Pancreas (tissue), 10 donors: ENCODE data around the gene SERGEF. TPM values are rescaled to one million over a fixed set of nuclear protein-coding genes. Genes with fewer than 3 reads are reported as not detected.
A peak's percentile ranks its signal among the peaks of the same experiment; 100 is the strongest.

ENCODE experiments used
- ATAC-seq, 4 donors: fragments of 200-7000 bp; cut with Tn5 transposase; one replicate each; pipeline versions ENCODE4 v1.8.0 to v1.9.1; 2020; ENCODE audit warnings: mild to moderate bottlenecking in 4 of 4, moderate library complexity in 4 of 4
- DNase-seq, 6 donors: peaks; one replicate each; pipeline ENCODE4 v3.0.0-alpha.2; 2020
- FAIRE-seq: peaks from 2 replicates; lab custom pipeline; 2012; peaks lifted over from hg19 to GRCh38; lab: Jason Lieb, UNC
- H3K27ac ChIP-seq, 4 donors: fragments of 200-600 bp; sonication (generic); 1 replicate in 3 of 4; 2 replicates in 1 of 4; pipeline versions ENCODE4 v1.5.0 to v1.8.0; 2020
- H3K27me3 ChIP-seq, 4 donors: fragments of 200-600 bp; one replicate each; pipeline ENCODE4 v1.8.0; 2021
- H3K36me3 ChIP-seq, 3 donors: fragments of 200-600 bp; sonication (generic) in 1 of 3; one replicate each; pipeline versions ENCODE4 v1.5.0 to v1.8.0; 2020 to 2021
- H3K4me1 ChIP-seq, 3 donors: fragments of 200-600 bp; one replicate each; pipeline ENCODE4 v1.8.0; 2021
- H3K4me3 ChIP-seq, 4 donors: fragments of 200-600 bp; sonication (generic) in 2 of 4; one replicate each; pipeline versions ENCODE4 v1.5.0 to v1.8.0; 2020 to 2021
- H3K9me3 ChIP-seq, 4 donors: fragments of 200-600 bp; one replicate each; pipeline ENCODE4 v1.8.0; 2021
- WGBS, 2 donors: extraction: QIAGEN DNeasy Blood & Tissue Kit; methylation state at CpG; one replicate each; pipeline ENCODE4 v1.1.7; 2013; 5-methylcytosine and 5-hydroxymethylcytosine counted together
- intact Hi-C, 3 donors: fragments of 100-400 bp; cut with DNase I; formaldehyde crosslinking; loops; one replicate each; pipeline versions ENCODE4 v1.11.1 to v1.14.2; 2022
- polyA plus RNA-seq, 2 donors: library from polyadenylated mRNA; stranded (reverse); fragments of 200-250 nt; gene quantifications; one replicate each; pipeline ENCODE4 v1.2.3, GENCODE V29; 2013
- total RNA-seq, 6 donors: library from RNA; stranded (reverse); fragmentation: NEBNext Ultra II Directional in 4 of 6; extraction: Animal tissue kit (Norgen Biotek cat#: 25700) in 4 of 6; gene quantifications; one replicate each; pipeline versions ENCODE4 v1.2.1 to v1.2.4, GENCODE V29; 2021 to 2023
- TF ChIP-seq, protein P1 (sequence below), 4 donors: fragments of 200-600 bp; sonication (generic) in 3 of 4; IDR thresholded peaks; one replicate each; pipeline versions ENCODE4 v1.5.0 to v1.8.0; 2021; ENCODE audit warnings: antibody characterized with exemption in 4 of 4
- donor health status: healthy with polysubstance abuse.
- donor health status: DM: no; HTN: no; CAD: no; lungs with moderate emphysema.
- donor health status: DM: no; HTN: no; CAD: no.
- donor health status: control.
- donor health status: control.
- donor health status: Bipolar disorder and iron deficiency.
- donor health status: DM: yes; HTN: yes; CAD: no.
- donor health status: DM: no; HTN: no; CAD: no.
- donor health status: DM: no; HTN: no; CAD: no.
- donor health status: DM: yes; HTN: yes; CAD: no.

Gene SERGEF
- total RNA-seq (10 to 100 TPM; 17.8 to 29.6 (median 24.0) TPM), polyA plus RNA-seq (100 to 1,000 TPM in 1 of 2 donors, 10 to 100 TPM in 1; 51.9 to 101 TPM)

DNA sequence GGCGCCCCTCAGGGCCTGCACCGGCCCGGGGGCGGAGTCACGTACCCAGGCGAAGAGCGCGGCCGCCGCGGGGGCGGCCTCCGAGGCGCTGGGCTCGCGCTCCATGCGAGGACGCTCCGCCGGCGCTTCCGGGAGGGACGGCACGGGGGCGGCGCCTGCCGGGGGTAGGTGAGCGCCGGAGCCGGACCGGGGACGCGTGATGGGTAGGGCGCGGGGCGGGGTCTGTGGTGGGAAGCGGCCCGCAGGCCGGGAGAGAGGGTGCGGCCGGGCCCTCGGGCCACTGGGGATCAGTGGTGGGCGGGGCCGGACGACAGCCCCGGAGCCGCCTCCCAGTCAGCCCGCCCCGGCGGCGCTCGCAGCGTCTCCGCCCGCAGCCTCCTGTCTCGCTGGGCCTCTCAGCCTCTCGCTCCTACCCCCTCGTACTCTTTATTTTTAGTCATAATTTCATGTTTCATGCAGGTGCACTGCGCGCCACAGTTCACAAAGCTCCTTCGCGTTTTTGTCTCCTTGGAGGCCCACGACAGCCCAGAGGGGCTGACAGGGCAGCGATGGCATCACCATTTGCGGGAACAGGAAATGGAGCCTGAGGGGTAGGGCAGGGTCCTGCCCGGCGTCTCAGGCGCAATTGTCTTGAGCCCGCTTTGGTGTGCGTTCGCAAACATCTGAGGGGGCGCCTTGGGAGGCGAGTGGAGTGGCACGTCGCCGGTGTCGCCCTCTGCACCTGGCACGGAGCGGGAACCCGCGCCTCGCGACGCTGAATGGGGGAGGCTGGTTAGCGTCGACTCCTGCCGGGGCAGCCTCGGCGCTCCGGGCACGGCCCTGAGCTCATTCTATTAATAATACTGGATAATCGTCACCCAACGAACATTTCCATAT lies at the start of gene SERGEF:
TSS of gene SERGEF (minus strand) at position 142 of the 876 bp plus-strand sequence. CDS start at position 105, 37 bp downstream.
- intact Hi-C loops: no loop called here
- peak; percentile 96 to 98 (median 97) for ATAC-seq
- WGBS, 2 donors: 0% methylated on average over 70 to 93 of the region's 93 CpGs

DNA sequence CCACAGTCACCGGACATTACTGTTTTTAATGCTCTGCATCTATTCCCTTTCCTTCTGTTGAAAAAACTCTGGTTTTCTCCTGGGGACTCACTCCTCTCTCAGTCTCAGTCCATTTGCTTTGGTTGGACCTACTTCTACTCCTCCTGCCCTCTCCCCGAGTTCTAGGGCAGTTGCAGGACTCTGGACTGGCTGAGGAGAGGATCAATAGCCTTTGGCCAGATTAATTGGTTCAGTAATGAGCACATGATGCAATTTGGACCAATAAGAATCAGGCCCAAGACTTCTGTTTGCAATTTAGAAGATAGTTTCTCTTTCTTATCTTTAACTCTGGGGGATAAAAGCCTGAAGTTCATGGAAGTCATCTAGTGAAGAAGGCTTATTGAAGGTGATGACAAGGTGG lies 48.5 kb upstream of the SERGEF start:
- no peak for DNase-seq
- no peak for ATAC-seq
- Histone ChIP-seq H3K4me3 (no peak overlapping the region), H3K27ac (no peak overlapping the region), H3K9me3 (no peaks in the 10 kb centered on the region), H3K4me1 (peaks cover 22 to 32% (median 27%) of the 10 kb centered on the region in 3 donors), H3K36me3 (no peaks in the 10 kb centered on the region), H3K27me3 (no peaks in the 10 kb centered on the region)
- TF ChIP-seq, protein P1, sequence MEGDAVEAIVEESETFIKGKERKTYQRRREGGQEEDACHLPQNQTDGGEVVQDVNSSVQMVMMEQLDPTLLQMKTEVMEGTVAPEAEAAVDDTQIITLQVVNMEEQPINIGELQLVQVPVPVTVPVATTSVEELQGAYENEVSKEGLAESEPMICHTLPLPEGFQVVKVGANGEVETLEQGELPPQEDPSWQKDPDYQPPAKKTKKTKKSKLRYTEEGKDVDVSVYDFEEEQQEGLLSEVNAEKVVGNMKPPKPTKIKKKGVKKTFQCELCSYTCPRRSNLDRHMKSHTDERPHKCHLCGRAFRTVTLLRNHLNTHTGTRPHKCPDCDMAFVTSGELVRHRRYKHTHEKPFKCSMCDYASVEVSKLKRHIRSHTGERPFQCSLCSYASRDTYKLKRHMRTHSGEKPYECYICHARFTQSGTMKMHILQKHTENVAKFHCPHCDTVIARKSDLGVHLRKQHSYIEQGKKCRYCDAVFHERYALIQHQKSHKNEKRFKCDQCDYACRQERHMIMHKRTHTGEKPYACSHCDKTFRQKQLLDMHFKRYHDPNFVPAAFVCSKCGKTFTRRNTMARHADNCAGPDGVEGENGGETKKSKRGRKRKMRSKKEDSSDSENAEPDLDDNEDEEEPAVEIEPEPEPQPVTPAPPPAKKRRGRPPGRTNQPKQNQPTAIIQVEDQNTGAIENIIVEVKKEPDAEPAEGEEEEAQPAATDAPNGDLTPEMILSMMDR (IDR thresholded peaks at IDR 0.05): no peak
- intact Hi-C loops: no loop called here
- no peak for FAIRE-seq
- WGBS, 2 donors: 87 to 94% methylated on average over 2 of the region's 2 CpGs

More for the DNA sequence above, at the start of gene SERGEF:
- no peak for FAIRE-seq
- H3K4me3 ChIP-seq: peak within 1 kb of the TSS; percentile 54 to 92 (median 74)
- H3K4me1 ChIP-seq: peaks cover 0 to 11% (median 0%) of the 10 kb centered on the region in 3 donors
- H3K27me3 ChIP-seq: no peaks in the 10 kb centered on the region
- TF ChIP-seq, protein P1 (IDR thresholded peaks at IDR 0.05): peak in 1 of 4 donors; percentile 13
- no peaks in the 10 kb centered on the region for H3K9me3 ChIP-seq
- peak; percentile 96 to 98 (median 96) for DNase-seq
- no peaks in the 10 kb centered on the region for H3K36me3 ChIP-seq
- H3K27ac ChIP-seq: peak within 1 kb of the TSS; percentile 77 to 88 (median 86)

DNA sequence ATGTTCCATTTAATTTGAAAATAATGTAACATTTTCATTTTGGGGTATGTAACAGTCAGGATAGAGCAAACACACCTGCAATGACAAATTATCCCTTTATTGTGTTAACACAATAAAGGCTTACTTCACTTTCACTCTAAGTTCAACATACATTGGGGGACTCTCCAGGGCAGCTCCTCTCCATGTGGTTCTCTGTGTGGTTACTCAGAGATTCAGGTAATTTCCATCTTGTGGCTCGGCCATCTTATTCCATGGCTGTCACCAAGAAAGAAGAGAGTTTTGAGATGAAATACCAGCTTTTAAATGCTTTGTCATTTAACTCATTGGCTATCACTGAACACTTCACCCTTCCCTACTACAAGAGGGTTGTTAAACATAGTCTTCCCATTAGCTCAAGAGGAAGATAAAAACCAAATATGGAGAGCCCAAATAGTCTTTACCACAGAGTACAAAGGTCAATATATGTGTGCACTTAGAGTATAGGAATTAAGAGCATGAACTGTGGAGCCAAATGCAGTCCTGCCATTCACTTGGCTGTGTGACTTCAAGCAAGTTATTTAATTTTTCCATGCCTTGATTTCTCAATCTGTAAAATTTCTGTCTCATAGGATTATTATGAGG lies 43.8 kb upstream of the SERGEF start:
- TF ChIP-seq, protein P1 (IDR thresholded peaks at IDR 0.05): no peak
- ATAC-seq: no peak
- Histone ChIP-seq H3K4me3 (no peak overlapping the region), H3K27me3 (no peaks in the 10 kb centered on the region), H3K36me3 (no peaks in the 10 kb centered on the region), H3K27ac (no peak overlapping the region), H3K9me3 (no peaks in the 10 kb centered on the region), H3K4me1 (no peaks in the 10 kb centered on the region)
- intact Hi-C loops: no loop called here
- DNase-seq: no peak
- 88 to 100% methylated on average over 1 of the region's 1 CpG for WGBS, 2 donors
- FAIRE-seq: no peak

DNA sequence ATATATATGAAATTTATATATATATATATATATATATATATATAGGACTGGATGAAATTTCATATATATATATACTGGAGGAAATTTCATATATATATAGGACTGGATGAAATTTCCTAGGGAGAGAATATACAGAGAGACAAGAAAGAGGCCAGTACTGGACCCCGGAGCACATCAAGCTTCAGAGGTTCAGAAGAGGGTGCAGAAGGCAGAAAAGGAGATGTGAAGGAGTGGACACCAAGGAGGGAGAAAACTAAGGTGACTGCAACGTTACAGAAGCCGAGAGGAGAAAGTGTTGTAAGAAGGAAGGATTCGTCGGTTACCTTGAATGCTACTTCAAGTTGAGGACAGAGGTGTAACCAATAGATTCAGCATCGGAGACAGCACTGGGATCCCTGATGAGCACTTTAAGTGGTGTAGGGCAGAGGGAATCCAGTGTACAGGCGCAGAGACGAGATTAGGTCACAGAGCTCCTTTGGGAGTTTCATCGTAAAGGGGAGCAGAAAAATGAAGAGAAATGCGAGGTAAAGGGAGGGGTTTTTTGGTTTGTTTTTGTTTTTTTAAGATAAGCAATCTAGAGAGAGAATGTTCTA lies 41.8 kb upstream of the SERGEF start:
- TF ChIP-seq, protein P1 (IDR thresholded peaks at IDR 0.05): no peak
- FAIRE-seq: no peak

More for the DNA sequence above, 41.8 kb upstream of the SERGEF start:
- Histone ChIP-seq H3K4me1 (no peaks in the 10 kb centered on the region), H3K4me3 (no peak overlapping the region), H3K27me3 (no peaks in the 10 kb centered on the region), H3K36me3 (no peaks in the 10 kb centered on the region), H3K27ac (no peak overlapping the region), H3K9me3 (no peaks in the 10 kb centered on the region)
- WGBS, 2 donors: 88 to 91% methylated on average over 10 of the region's 10 CpGs
- no peak for DNase-seq
- no peak for ATAC-seq
- intact Hi-C loops: no loop called here
